KBM-7 (cell line): ENCODE results near the gene MAMDC2.

Experiments
- DNase-seq: peaks from one replicate; pipeline ENCODE4 v3.0.0-alpha.2; 2015
- in situ Hi-C: fragments of 300-500 bp; cut with MboI; formaldehyde crosslinking; loops from 2 replicates; pipeline ENCODE4 v1.14.3; 2020; ENCODE audit warnings: low sequenced_read_pairs, low pct_unique_long_range_greater_than_20kb, mixed read lengths

Gene MAMDC2, protein sequence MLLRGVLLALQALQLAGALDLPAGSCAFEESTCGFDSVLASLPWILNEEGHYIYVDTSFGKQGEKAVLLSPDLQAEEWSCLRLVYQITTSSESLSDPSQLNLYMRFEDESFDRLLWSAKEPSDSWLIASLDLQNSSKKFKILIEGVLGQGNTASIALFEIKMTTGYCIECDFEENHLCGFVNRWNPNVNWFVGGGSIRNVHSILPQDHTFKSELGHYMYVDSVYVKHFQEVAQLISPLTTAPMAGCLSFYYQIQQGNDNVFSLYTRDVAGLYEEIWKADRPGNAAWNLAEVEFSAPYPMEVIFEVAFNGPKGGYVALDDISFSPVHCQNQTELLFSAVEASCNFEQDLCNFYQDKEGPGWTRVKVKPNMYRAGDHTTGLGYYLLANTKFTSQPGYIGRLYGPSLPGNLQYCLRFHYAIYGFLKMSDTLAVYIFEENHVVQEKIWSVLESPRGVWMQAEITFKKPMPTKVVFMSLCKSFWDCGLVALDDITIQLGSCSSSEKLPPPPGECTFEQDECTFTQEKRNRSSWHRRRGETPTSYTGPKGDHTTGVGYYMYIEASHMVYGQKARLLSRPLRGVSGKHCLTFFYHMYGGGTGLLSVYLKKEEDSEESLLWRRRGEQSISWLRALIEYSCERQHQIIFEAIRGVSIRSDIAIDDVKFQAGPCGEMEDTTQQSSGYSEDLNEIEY

DNA sequence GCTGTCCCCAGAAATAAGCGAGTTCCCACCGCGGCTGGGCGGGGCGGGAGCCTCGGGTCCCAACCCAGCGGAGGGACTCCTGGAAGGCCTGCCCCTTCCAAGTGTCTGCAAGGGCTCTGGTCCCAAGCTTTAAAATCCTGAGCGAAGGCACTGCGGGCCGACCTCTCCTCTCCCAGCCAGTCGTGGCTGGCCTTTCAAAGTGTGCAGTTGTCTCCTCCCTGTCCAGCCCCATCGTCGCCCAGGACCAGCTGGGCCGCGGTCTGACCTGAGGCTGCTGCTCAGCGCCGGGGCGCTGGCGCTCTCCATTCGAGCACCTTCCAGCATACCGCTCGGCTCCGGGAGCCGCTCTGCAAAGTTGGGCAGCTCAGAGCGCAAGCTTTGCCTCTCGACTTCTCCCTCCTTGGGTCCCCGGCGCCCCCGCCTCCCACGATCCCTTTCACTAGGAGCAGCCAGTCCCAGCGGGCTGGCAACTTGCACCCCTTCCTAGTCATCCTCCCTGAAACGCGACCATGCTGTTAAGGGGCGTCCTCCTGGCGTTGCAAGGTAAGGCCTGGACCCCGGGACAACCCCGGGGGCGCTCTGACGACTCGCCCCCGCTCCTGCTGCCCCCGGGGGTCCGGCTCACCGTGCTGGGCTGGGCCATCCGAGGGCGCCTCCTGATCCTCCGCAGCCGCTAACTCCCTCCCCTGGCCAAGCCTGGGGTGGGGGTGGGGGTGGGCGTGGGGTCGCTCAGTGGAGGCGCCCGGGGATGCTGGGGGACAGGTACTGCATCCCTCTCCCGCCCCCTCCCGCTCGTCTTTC is at the start of gene MAMDC2:
Gene MAMDC2 (plus strand): TSS at position 160 of the 801 bp plus-strand sequence. CDS start 350 bp downstream, at position 510.
- in situ Hi-C loops: no loop called here
- DNase-seq: no peak

DNA sequence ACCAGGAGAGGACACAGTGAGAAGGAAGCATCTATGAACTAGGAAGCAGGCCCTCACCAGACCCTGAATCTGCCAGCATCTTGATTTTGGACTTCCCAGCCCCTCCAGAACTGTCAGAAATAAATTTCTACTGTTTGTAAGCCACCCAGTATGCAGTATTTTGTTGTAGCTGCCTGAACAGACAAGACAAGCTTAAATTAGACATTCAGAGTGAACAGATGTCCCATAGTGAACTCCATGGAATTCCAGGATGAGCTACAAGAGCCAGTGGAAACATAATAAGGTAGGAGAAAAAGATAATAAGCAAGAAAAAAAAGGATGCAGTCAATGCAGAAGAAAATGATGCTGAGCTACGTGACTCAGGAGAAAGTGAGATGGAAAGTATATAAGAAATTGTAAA is 47.8 kb upstream of the MAMDC2 start:
- no peak for DNase-seq
- in situ Hi-C loops: loop anchor here (25.0 kb wide), 1 partner anchor 616 kb away; no protein-coding TSS in a partner anchor

DNA sequence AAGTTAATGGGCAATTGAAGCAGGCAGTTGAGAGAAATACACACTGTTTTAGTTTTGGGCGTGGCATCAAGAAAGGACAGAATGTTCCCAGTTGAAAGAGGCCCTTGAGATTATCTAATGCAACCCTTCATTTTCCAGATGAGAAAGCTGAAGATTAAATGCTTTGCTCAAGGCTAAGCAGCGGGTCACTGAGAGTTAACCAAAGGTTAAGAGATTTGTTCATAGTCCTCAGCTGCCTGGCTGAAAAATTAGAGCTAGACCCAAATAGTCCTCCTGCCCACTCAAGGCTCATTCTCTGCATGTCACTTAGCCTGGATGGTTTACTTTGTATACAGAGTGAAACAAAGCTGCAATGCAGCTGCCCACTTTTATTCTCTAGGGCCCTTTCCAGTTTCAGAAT is 46.7 kb upstream of the MAMDC2 start:
- no peak for DNase-seq
- in situ Hi-C loops: loop anchor here (25.0 kb wide), 1 partner anchor 615 kb away; no protein-coding TSS in a partner anchor

DNA sequence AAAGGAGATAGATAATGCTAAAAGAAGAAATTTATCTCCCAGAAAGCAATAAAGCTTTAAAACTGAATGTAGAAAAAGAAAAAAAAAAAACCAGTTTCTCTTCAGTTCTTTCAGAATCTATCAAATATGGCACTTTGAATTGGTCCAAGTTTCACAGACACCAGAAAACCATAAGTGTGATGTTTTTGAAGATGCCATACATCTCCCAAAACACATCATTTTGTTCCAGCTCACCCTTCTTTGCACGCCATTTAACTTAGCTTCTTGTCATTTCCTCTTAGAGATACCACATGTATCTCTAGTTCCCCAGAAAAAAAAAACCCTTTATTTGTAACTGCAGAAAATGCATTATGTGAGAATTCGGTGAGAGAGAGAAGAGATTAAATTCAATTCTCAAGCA is 46.1 kb upstream of the MAMDC2 start:
- in situ Hi-C loops: loop anchor here (25.0 kb wide), 1 partner anchor 615 kb away; no protein-coding TSS in a partner anchor
- no peak for DNase-seq

DNA sequence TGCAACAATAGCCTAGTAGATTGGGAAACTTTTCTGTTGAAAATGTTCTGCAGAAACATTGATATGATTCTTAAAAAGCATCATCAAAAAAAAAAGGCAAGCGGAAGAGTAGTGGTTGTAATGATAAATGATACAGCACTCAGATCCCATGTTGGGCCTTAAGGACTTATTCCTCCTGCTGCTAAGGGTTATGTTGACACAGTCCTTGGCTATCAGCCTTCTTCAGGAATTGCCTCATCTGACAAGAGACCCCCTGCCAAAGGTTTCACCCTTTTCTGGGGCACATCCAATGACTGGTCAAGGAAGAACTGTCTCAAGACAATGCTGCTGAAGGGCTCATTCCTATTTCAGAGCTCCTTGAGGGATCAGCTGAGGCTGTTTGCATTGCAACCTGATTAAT is 44.3 kb upstream of the MAMDC2 start:
- no peak for DNase-seq
- in situ Hi-C loops: loop anchor here (25.0 kb wide), 1 partner anchor 613 kb away; no protein-coding TSS in a partner anchor

DNA sequence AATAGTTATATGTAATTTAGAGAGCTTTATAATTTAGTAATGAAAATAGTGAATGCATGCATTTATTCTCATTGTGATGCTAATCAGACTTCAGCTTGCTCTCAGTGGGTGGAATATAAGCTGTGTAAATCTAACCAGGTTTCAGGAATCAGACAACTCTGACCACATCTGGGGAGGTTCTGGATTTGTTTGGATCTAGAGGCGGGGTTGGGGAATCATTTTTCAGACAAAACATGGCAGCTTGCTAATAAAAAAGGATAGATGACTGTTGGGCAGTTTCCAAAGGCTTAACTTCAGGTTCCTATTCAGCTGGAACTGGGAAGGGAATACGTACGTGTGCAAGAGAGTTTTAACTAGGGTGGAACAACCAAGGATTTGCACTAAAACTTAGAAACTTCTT is 43.2 kb upstream of the MAMDC2 start:
- in situ Hi-C loops: no loop called here
- no peak for DNase-seq

DNA sequence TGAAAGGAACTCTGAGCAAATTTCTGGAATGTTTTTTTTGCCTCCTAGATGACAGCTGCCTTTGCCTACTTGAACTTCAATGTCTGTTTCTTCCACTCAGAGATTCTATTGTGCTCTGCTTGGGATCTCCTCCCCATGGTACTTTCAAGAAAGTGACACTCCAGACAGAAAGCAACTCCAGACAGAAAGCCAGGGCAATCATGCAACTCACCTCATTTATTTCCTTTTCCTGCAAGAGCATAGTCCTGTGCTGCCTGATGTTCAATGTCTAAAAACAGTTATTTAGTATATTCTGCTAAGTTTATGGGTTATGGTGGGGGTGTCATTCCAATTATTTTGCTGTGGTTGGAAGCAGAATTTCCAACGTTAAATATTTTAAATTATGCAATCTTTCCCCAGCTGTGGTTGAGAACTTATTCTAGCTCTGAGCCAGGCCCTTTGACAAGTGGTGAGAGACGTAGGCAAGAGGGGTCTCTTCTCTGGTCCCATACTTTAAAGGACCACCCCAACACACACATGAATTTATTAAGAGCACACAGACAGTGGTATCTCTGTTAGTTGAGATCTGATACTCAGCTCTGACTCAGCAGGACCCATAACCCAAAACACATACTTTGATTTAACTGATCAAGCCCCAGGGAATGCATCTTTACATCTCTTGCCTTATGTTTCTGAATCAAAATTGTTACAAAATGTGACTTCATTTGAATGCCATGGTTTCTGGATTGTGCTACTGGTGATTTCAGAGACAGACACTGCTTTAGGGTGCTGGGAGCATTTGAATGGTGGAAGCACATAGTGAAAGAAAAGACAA is 39.5 kb upstream of the MAMDC2 start:
- no peak for DNase-seq
- in situ Hi-C loops: no loop called here

DNA sequence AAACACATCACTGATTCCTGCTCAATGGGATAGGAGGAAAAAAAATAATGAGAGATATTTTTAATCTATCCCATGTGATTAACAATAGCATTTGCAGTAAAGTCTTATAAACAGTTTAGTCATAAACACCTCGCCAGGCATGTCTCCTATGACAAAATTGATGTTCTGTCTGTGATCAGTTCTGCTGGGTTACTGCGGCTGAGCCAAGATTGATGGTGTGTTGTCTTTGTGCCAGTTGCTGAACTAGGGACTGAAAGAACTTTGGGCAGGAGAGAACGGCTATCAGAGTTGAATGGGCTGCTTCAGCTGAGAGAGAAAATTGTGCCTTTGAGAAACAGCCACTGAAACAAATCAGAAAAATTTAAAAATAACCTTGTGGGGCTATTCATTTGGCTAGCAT is 37.3 kb upstream of the MAMDC2 start:
- in situ Hi-C loops: no loop called here

DNA sequence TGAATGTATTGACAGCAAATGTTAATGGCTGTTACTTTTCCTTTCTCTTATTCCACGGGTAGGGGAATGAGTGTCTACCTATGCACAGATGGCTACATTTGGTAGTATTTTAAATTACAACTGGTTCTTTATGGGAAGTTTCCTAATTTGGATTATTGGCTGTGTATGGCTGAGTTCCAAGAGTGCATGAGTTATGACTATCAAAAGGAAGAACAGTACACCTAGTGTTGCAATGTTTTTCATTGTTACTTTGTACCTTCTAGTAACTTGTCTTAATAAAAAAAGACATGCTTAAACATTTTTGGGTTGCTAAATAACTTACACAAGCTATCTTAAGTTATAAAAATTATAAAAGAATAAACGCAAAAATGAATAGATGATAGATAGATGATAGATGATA is 35.8 kb upstream of the MAMDC2 start:
- no peak for DNase-seq
- in situ Hi-C loops: no loop called here

More for the DNA sequence above, 37.3 kb upstream of the MAMDC2 start:
- DNase-seq: no peak

DNA sequence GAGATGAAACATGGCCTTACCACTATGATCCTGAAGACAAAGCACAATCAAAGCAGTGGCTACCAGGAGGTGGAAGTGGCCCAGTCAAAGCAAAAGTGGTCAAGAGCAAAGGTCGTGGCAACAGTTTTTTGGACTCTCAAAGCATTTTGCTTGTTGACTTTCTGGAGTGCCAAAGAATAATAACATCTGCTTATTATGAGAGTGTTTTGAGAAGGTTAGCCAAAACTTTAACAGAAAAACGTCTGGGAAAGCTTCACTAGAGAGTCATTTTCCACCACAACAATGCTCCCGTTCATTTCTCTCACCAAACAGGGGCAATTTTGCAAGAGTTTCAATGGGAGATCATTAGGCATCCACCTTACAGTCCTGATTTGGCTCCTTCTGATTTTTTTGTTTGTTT is 33.6 kb upstream of the MAMDC2 start:
- no peak for DNase-seq
- in situ Hi-C loops: no loop called here

DNA sequence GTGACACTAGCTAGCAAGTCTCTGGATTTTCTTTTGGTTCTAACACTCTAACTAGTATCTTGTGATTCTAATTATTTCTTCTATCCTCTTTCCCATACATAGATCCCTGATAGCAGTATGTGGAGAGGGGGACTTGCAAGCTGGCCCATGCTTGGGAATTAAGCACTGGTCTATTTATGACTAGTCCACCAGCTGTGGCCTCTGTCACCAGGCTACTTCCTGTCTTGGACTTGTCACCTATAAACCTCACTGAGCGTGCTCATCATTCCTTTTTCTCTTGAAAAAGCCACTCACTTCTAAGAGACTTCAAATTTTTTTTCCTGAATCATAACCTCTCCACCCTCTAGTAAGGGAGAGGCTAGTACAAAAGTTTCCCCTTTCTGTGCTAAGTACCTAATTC is 32.3 kb upstream of the MAMDC2 start:
- in situ Hi-C loops: no loop called here

DNA sequence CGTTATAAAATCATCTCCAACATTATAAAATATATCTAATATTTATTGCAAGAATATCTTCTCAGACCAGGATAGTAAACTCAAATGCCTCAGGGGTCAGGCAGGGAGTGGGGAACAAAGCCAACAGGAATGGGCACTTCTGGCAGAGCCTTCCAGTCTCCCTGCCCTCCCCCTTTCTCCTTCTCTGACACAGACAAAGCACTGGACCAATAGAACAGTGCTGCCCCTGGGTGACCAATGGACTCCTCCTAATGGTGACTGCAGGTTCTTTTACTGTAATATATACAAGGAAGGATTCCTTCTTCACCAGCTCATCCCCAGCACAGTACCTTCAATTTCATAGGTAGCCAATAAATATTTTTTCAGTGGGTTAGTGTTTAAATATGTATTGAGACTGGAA is 31.1 kb upstream of the MAMDC2 start:
- in situ Hi-C loops: no loop called here
- DNase-seq: no peak

More for the DNA sequence above, 32.3 kb upstream of the MAMDC2 start:
- no peak for DNase-seq

DNA sequence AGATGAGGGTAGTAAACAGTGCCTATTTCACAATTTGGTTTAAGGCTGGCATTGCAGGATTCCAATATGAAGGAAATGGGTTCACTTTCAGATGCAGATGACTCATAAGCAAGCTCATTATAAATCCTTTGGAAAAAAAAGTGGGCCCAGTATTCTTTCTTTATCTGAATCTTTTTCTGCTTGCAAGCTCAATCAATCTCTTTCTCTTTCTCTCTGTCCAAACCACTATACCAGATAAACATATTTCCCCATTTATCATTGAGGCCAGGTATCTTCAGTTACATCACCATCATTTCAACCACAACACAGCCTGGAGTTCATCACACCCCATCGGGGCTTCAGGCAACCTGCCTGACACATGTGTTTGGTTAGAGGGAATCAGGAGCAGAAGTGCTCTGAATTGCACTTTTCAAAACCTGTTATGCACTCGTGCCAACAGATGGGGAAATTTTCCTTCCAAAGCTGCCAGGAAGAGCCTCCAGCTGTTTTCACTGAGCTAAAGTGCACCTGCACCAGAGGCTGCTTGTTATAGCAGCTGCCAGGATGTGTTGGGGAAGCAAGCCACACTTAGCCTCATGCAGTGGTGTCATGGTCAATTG is 30.0 kb upstream of the MAMDC2 start:
- no peak for DNase-seq
- in situ Hi-C loops: no loop called here

DNA sequence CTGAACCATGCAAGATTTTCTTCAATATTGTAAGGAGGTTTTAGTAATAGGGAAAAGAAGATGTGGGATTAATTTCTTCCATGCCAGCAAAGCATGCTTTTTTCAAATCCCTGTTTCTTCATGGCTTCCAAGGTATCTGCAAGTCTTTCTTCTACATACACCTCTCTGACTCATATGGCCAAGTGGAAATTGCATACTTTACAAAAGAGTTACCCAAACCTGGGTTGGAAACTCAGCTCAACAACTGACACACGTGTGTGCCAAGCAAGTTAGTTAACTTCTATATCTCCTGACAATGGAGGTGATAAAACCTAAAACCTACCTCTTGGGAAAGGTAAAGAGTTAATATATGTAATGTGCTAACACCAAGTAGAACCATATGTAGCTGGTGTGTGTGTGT is 28.5 kb upstream of the MAMDC2 start:
- no peak for DNase-seq
- in situ Hi-C loops: no loop called here

DNA sequence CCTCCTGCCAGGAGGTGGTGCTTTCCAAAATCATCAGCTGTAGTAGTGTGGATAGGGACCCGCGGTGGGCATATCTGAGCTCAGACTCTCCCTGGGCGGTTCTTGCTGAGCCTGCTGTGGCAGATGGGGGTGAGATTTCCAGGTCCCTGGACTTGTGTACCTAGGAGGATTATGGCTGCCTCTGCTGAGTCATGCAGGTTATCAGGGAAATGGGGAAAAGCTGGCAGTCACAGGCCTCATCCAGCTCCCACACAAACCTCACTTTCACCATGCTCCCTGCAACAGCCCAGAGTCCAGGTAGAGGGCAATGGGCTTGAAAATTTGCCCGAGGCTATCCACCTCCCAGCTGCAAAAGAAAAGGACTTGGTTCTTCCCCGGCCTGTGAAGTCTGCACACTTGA is 23.4 kb upstream of the MAMDC2 start:
- no peak for DNase-seq
- in situ Hi-C loops: no loop called here

DNA sequence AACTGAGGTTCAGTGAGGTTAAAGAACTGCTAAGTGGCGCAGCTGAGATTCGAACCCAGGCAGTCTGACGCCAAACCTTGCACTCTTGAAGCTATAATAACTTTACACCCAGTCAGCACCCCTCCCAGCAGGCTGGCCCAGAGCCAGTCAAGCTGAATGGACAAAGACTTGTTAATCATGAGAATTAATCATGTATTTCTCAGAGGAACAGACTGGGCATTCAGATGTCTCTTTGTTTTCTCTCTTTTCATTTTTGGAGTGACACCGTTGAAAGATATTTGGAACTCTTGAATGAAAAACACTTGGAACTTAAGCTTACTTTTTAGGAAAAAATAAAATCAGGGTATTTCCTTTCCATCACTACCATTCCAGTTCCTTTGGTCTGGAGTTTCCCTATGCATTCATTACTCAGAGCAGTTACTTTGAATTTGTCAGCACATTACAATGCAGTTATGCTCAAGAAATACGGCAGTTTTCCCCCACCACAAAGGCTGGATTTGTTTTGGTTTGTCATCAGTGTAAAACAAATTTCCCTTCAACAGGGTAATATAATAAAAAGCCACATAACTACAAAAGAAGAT is 22.6 kb upstream of the MAMDC2 start:
- no peak for DNase-seq
- in situ Hi-C loops: no loop called here

DNA sequence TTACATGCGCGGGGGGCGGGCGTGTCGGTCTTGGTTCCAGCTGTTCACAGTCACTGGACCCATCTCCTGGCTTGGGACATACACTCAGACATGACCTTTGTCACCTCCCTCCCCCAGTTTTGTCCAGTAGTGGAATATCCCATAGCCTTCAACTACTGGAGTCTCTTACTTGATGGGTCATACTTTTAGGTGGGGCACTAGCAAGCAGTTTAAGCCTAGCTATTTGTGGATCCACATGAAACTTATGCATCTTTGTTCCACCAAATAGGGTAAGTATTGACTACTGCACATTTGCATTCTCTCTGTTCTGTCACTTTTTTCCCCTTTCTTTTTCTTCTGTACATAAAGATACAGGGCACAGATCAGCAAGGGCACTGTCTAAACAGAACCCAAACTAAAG is 15.4 kb upstream of the MAMDC2 start:
- in situ Hi-C loops: no loop called here
- DNase-seq: no peak

DNA sequence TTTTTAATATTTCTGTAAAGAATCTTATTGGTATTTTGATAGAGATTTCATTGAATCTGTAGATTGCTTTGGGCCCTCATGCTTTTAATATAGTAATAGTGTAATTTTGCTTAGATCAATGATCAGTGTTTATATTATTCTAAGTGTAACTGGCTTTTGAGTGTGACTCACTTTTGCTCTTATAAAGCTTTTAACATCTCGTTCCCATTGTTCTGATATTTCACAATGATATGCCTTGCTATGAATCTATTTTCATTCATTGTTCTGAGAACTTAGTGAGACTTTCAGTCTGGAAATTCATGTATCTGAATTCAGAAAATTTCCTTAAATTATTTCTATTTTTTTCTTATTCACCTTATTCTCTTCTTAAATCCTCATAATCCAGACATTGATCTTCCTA is 13.5 kb upstream of the MAMDC2 start:
- DNase-seq: no peak
- in situ Hi-C loops: no loop called here
